Astrocyte of the spinal cord (primary cell): Measurements from ENCODE around the gene ESYT2.

Experiments
- DNase-seq: peaks from one replicate; pipeline ENCODE4 v3.0.0; 2011; ENCODE audit warnings: low read depth, low spot score
- H3K4me3 ChIP-seq: 2 replicates; pipeline ENCODE4 v1.5.1; 2011; ENCODE audit warnings: low read depth, mild to moderate bottlenecking, low read length, moderate library complexity
- in situ Hi-C: cut with HindIII; loops from 2 replicates; pipeline ENCODE4 v1.10.0; 2017; ENCODE audit warnings: low sequenced_read_pairs
- TF ChIP-seq, protein P1 (sequence below): IDR thresholded peaks from 2 replicates; pipeline ENCODE4 v1.5.1; 2012; ENCODE audit warnings: low read depth, mild to moderate bottlenecking, low read length, inconsistent platforms

The ESYT2 gene

DNA sequence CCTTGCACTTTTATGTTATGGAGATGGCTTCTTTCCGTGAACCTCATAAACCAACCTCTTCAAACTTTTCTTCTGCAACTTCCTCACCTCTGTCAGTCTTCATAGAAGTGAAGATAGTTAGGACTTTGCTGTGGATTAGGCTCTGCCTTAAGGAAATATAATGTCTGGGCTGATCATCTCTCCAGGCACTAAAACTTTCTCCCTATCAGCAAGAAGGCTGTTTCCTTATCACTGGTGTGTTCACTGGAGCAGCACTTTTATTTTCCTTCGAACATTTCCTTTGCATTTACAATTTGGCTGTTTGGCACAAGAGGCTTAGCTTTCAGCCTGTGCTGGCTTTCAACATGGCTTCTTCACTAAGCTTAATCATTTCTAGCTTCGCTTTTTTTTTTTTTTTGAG, 52.8 kb downstream of the ESYT2 start:
- TF ChIP-seq, protein P1, sequence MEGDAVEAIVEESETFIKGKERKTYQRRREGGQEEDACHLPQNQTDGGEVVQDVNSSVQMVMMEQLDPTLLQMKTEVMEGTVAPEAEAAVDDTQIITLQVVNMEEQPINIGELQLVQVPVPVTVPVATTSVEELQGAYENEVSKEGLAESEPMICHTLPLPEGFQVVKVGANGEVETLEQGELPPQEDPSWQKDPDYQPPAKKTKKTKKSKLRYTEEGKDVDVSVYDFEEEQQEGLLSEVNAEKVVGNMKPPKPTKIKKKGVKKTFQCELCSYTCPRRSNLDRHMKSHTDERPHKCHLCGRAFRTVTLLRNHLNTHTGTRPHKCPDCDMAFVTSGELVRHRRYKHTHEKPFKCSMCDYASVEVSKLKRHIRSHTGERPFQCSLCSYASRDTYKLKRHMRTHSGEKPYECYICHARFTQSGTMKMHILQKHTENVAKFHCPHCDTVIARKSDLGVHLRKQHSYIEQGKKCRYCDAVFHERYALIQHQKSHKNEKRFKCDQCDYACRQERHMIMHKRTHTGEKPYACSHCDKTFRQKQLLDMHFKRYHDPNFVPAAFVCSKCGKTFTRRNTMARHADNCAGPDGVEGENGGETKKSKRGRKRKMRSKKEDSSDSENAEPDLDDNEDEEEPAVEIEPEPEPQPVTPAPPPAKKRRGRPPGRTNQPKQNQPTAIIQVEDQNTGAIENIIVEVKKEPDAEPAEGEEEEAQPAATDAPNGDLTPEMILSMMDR: no peak
- in situ Hi-C loops: no loop called here
- H3K4me3 ChIP-seq: no peak overlapping the region
- no peak for DNase-seq

DNA sequence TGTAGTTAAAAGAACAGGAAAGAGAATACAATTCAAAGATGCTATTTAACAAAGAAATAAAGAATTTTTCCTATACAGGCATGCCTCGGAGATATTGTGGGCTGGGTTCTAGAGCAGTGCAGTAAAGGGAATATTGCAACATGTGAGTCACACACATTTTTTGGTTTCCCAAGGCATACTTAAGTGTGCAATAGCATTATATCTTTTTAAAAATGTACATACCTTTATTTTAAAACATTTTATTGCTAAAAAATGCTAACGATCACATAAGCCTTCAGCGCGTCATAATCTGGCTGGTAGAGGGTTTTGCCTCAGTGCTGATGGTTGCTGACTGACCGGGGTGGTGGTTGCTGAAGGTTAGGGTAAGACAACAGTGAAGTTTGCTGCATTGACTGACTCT, 54.4 kb downstream of the ESYT2 start:
- TF ChIP-seq, protein P1: no peak
- no peak overlapping the region for H3K4me3 ChIP-seq
- no peak for DNase-seq
- in situ Hi-C loops: no loop called here

DNA sequence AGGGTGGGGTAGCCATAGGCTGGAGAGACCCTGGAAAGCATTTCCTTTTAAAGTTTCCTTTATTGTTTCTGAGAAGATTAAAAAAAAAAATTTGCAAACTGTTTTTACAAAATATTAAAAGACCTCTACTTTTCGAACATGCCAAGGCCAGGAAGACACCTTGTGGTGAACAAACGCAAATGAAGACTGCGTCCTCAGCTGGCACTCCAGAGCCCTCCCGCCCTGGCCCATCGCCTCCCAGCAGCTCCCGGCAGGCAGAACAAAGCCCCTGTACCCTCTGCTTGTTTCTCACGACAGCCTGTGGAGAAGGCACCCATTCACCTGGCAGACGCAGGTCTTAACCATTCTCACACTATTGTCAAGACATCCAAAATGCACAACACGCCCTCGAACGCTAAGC, 56.4 kb downstream of the ESYT2 start:
- no peak for DNase-seq
- TF ChIP-seq, protein P1: peak; percentile 4
- no peak overlapping the region for H3K4me3 ChIP-seq
- in situ Hi-C loops: no loop called here

DNA sequence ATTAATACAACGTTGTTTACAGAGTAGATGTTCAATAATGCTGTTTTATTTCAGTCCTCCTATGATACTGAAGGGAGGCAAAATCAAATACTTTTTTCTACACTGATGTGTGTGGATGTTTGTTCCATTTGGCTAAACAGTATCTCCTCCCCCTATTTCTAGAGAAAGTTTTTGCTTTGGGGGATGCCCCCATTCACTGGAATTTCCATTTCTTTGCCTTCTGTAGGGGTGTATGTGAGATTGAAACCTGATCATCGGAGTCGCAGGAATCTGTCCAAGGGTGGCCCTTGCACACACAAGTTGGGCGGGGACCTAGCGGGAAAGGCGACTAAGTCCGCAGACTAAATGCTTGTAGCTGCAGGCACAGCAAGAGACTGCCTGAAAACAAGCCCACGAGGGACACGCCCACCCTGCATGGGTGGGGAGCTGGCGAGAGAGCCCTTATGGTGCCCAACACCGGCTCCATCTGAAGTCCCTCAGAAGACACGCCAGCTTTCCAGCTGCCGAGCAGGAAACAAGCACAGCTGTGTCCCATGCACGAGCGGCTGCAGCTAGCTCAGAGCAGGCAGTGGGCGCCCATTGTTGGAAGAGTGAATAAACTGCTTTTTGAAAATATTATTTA, 58.0 kb downstream of the ESYT2 start:
- DNase-seq: no peak
- TF ChIP-seq, protein P1: no peak
- in situ Hi-C loops: no loop called here
- H3K4me3 ChIP-seq: no peak overlapping the region

DNA sequence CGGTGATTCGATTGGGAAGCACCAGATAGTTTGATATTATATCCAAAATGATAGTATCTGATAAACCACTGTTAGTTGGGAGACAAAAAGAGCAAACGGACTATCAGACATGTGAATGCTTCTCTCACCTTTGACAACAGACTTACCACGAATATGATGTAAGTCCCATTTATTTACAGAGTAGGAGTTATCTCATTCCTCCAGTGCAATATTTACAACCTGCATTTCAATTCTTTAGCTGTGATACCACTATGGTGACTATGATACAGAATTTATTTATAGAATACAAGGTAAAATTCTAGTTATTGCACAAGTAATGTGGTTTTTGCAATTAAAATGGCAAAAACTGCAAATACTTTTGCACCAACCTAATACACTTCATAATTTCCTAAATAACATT, 61.6 kb downstream of the ESYT2 start:
- no peak overlapping the region for H3K4me3 ChIP-seq
- TF ChIP-seq, protein P1: no peak
- DNase-seq: no peak
- in situ Hi-C loops: no loop called here

DNA sequence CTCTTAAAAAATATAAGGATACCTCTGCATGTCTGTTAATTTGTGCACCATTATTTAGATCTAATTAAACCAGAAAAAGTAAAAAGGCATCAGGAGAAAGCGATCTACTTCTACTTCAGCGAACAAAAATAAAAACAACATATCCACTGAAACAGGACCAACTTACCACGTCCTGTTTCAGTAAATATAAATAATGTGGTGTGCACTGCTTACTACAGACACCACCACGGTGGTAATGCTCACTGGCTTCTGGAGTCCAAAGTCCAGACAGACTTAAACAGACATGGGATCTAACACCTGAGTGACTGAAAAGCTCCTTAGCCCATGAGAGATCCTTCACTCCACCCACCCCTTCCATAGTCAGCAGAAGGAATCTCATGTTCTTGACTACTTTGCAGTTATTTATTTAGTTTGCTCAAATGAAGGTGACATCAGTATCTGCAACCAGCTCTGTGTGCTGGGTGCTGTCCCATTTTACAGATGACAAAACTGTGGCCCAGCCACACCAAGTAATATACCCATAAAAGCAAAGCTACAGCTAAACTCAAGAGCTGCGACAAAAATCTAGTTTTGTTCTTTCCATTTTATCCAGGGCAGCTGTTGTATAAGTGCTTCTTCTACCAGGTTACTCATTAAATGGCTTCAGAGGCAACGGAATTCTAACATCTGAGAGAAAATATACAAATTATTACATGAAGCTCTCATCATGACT, 62.6 kb downstream of the ESYT2 start:
- in situ Hi-C loops: no loop called here
- H3K4me3 ChIP-seq: no peak overlapping the region
- TF ChIP-seq, protein P1: no peak
- DNase-seq: no peak
